VCaP (cell line): Measurements from ENCODE around the gene HSPA4L.
A peak's percentile ranks its signal among the peaks of the same experiment; 100 is the strongest.

Experiments used
- H3K27ac ChIP-seq: fragments of 450-650 bp; 2 replicates; pipeline ENCODE4 v1.5.1; 2017
- CTCF ChIP-seq: fragments of 450-650 bp; conservative IDR thresholded peaks from 2 replicates; pipeline ENCODE4 v1.5.1; 2017; ENCODE audit warnings: mild to moderate bottlenecking, moderate library complexity

Gene HSPA4L

GRCh38 chr4:127782275-127783025 lies at the start of gene HSPA4L:
Gene HSPA4L (plus strand): TSS chr4:127782322. CDS start chr4:127782551, 229 bp downstream.
- peak within 1 kb of the TSS; percentile 64; the same call in 1 of the 2 replicates for H3K27ac ChIP-seq

GRCh38 chr4:127732623-127733328 lies 49.3 kb upstream of the HSPA4L start:
- no peak overlapping the region for H3K27ac ChIP-seq
- TF ChIP-seq CTCF: peak; percentile 75

More at GRCh38 chr4:127782275-127783025, at the start of gene HSPA4L:
- TF ChIP-seq CTCF: peak; percentile 56

- TF ChIP-seq CTCF: no peak
- no peak overlapping the region for H3K27ac ChIP-seq
Measured at GRCh38 chr4:127734976-127735375, 47.1 kb upstream of the HSPA4L start.

GRCh38 chr4:127737295-127737694 lies 44.8 kb upstream of the HSPA4L start:
- H3K27ac ChIP-seq: no peak overlapping the region
- no peak for TF ChIP-seq CTCF

GRCh38 chr4:127741247-127741646 lies 40.9 kb upstream of the HSPA4L start:
- no peak for TF ChIP-seq CTCF
- no peak overlapping the region for H3K27ac ChIP-seq

GRCh38 chr4:127747883-127748282 lies 34.2 kb upstream of the HSPA4L start:
- H3K27ac ChIP-seq: no peak overlapping the region

More at GRCh38 chr4:127747883-127748282, 34.2 kb upstream of the HSPA4L start:
- TF ChIP-seq CTCF: no peak
